ENCODE measurements around the gene CKAP5.

- TF ChIP-seq CTCF (optimal IDR thresholded peaks at IDR 0.05 in 1 of 3, IDR thresholded peaks at IDR 0.05 in 1 of 3, conservative IDR thresholded peaks at IDR 0.05 in 1 of 3; ENCODE audit: extremely low read depth in 1 of 3, insufficient read depth in 2 of 3, low read length in 3 of 3) (no peak), EZH2 (IDR thresholded peaks at IDR 0.05; ENCODE audit: low read length) (no peak)
Observed at GRCh38 chr11:46745328-46745727, 100.8 kb downstream of the CKAP5 start.
